ENCODE results near the gene CDH2. TPM values are rescaled to one million over a fixed set of nuclear protein-coding genes. Genes with fewer than 3 reads are reported as not detected.

Gene CDH2
- polyA plus RNA-seq, 5 donors = 4.1 to 9.2 (median 6.8) TPM

DNA sequence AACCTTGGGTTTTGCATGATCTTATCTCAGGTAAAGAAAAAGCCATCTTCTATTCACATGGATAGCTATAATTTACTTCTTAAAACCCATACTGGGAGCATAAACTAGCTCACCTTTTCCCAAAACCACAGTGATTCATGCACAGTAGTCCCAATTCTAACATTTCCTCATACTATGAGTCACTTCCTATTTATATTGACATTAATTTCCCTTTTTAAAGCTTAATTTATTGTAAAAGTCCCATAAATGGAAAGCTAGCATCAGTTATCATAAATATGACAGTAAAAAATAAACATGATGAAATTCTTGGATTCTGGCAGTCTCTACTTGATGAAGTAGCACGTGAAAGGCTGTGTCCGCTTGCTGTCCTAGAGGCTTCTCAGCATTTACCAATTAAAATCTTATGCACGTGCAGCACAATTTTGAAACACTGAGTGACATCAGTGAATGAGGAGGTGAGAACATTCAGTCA is 180.1 kb downstream of the CDH2 start:
- peak in 1 of 2 donors; percentile 32 for DNase-seq

DNA sequence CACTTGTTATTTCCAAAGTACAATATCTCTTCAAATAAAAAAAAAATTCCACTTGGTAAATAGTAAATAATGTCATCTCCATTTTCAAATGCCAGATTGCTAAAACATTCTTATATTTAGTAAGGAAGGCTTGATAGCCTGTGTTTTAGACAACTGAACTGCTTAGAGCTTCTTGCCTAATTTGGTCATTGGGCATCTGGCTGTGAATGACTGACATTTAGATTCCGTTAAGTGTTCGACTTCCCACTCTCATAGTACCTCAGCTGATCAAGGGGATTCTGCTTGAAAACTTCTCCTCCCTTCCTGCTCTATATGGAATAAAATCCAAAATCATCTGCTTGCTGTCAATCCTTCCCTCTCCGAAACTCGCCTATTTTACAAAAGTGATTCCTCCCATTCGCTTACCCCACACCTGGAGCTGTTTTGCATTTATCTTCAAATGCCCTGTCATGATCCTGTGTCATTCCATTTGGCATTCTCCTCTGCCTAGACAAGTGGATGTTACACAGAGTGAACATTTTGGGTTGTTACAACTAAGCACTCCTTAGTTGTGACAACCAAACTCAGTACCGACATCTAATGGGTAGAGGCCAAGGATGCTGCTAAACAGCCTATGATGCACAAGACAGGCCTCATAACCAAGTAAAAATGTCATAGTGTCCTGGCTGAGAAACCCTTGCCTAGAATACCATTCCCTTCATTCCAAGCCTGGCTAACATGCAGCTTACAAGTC is 181.0 kb downstream of the CDH2 start:
- no peak for DNase-seq

DNA sequence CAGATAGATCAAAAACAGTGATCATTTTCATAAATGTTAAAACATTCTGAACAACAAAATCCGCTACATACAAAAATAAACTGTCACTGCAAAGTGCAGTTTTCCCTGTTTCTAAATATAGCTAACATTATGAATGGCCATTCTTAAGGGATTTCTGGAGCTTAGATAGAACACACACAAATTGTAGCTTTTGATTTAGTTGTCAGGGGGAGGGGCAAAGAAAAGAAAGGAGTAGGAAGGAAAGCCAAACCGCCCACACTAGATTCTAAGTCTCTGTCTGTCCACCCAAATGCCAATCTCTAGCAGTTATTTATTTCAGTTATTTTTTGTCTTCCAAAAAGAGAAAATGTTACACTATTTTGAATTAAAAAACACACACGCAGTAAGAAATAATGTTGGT is 182.4 kb downstream of the CDH2 start:
- no peak for DNase-seq

DNA sequence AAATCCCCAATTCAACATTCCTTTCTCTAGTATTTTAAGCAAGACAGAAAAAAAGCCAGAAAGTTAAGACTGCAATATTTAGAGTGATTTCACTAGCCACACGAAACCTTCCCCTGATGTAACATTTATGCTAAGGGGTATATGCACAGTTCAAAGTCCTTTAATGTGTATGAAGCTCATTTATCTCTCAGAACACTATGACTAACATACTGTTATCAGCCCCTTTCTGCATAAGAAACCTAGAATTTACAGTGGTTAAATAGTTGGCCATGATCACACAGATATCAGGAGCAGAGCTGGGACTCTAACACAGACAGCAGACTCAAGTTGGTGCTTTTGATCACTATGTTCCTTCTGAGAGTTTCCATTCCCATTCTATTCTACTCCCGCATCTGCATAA is 185.5 kb downstream of the CDH2 start:
- no peak for DNase-seq

DNA sequence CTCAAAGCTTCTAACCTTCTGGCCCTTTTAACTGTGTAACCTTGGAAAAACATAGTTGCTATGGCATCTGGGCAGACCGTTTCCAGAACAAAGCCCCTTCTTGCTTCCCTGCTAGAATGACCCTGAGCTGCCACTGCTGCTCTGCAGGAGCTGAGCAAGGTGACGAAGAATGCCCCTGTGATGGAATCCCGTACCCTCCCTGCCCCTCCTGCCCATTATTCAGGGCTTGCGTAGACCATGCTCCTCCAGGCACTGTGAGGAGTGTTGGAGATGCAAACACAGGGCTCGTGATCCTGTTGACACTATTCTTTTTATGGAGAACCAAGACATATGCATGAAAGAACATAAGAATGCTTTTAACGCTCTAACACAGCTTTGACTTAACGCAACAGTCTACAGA is 191.1 kb downstream of the CDH2 start:
- no peak for DNase-seq

DNA sequence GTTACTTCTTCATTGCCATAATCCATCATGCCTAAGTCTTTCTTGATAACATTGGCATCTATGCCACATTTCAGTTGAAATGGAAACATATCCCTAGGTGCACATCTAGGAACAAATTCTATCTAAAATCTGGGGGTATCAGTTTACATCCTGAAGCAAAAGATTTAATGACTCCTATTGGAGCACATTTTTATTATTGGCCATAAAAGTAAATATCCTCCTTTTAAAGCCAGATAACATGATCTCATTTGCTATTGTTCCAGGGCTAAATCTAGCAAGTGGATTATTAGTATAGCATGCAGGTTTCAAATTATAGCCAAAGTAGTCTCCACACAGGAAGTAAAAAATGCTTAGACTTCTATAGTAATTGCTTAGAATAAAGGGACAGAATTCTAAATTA is 193.2 kb downstream of the CDH2 start:
- no peak for DNase-seq

DNA sequence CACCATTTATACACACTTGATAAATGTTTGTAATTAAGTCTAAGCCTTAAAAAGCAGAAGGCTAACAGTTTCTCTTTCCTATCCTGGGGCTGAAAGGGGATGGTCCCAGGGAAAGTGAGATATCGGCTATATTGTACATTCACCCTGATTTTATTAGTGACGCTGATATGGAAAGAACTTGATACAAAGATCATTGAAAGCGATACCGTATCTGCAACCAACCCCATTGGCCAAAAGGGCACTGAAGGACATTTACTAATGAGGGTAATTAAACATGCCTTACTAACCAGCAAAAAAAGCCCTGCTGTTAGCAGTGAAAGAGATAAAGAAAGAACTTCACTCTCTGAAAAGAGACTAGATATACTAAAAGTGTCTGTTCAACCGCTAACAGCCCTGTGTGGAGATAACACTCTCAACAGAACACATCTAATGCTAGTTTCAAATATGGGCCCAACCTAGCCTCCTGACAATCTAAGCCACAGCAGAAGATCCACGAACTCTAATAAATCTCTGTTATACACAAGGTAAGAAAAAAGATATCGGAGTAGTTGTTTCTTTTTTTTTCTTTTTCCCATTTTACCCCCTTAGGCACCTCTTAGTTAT is 200.0 kb downstream of the CDH2 start:
- no peak for DNase-seq

DNA sequence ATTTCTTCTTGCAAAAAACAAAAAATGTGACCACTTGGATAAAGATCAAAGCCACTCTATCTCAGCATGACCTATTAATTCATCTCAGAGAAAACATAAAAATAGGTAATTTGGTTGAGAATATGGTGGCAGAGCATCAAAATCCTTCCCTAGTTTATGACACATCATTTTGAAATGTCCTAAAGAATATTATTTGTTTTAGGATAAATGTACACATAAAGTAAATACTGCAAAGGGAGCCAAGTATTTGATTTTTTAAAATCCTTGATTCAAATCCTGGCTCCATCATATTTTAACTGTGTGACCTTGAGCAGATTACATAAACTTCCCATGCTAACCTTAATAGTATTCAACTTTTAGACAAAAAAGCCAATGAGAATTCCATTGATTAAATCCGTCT is 206.6 kb downstream of the CDH2 start:
- DNase-seq = no peak

DNA sequence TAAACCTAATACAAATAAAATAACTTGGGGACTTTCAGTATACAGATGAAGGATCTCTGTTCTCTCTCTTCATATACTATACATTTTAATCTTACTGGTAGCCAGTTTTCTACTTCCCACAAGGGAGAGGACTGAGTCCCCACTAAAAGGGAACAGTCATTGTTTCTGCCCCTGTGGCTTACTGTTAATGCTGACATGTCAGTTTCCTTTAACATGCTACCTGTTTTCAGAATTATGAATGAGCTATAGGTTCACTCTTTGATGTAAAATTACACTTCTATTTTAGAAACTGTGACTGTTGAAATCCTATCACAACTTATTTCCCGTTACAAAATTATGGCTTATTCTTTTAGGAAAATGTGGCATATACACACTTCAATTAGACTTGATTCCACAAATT is 207.7 kb downstream of the CDH2 start:
- no peak for DNase-seq

DNA sequence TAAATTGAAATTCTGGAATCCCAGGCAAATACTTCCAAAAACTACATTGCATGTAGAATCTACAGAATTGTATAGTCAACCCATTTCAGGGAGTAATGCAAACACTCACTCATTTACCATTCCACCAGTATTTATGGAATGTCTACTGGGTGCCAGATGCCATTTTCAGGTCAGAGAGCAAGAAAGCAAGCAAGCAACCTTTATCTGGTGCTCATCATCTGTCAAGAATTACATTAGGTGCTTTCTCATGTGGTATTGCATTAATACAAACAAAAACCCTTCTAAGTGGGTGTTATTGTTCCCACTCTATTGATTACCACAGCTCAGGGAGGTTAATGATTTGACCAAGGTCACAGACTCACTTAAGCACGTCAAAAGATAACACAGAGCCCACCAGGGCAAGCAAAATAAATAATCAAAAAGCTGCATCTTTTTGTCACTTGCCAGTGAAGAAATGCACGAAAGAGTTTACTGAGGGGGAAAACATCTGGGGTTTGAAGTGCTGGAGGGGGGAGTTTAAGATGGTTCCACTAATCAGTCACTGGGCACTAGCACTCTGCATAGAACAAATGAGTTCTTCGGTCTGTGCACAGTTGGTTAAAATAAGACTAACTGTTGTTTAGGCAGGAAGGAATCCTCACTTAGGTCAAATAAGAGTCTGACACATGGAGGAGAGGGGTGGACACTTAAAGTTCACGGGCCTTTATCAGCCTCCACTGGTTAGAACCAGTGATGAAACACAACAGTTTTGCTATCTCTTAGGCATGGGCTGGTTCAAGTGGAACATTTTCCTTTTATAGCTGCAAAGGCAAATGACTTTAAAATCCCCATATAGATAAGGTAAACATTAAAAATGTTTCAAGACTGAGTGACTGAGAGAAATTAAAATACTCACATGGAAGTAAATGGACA is 208.8 kb downstream of the CDH2 start:
- no peak for DNase-seq

DNA sequence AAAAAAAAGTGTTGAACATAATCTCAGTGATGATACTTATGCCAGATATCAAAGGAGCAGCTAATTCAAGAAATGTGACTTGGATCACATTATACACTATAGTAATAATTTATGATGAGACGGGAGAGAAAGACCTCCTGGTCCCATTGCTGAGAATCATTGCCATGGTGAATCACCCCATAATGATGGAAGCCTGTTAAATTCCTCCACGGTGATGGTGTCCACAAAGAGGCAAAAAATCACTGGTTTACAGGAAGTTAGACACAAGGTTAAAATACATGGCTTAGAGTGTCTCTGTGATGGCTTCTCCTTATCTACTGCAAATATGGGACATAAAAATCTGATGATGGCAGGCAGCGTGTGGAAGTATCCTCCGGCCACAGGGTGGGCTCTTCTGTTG is 210.0 kb downstream of the CDH2 start:
- no peak for DNase-seq

DNA sequence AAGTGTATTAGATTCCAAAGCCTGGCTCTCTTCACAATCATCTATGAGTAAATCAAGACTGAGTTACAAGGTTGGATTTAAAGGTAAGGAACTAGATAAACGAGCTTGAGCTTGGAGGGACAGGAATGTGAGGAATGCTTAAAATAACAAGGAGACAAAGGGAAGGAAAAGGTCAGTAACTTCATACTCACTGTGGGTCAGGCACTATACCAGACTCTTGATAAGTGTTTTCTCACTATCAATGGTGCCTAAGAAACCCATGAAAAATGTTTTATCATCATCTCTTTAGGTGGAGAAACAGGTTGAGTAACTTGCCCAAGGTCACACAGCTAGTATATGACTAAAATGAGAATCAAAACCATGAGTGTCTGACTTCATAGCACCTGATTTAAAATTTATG is 212.1 kb downstream of the CDH2 start:
- DNase-seq = no peak

DNA sequence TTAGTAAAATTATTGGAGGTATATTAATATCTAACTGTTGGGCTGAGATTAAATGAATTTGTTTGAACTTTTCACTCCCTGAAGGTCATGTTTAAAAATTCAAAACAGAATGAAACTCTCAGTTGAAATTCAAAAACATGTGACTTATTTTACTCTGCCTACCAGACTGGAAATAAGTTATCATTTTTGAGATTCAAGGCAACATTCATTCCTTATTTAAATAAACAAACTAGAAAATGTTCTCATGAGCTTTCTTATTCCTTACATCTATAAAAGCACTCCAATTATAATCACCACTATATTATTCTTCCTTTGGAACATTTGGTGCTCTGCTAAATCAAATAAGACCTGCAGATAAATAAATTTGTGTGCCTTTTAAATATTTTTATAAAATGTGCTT is 217.8 kb downstream of the CDH2 start:
- no peak for DNase-seq

DNA sequence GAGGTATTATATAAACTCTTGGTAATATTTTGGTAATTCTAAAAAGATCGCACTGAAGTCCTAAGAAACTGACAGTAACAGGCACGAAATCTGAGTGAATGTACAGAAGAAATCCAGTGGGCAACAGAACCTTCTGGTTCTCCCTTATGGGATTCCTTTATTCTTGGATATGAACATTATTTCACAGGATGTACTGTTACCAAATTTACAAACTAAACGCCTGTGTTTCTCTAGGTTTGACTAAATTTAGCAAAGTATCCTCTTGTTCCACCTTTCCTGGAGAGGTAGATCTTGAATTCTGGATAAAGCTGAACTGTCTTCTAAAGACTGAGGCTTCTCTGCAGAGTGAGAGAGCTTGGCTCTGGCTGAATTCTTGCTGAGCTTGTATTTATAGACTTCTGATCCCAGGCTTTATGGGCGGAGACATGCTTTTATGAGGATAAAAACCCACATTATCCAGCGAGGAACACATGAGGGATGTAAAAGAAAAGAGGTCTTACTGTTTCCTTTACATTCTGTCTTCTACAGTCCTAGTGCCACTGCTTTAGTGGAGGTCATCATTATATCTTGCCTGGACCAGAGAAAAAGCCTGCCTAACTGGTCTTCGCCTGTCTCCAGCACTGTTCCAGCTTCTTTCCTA is 220.8 kb downstream of the CDH2 start:
- DNase-seq = no peak

DNA sequence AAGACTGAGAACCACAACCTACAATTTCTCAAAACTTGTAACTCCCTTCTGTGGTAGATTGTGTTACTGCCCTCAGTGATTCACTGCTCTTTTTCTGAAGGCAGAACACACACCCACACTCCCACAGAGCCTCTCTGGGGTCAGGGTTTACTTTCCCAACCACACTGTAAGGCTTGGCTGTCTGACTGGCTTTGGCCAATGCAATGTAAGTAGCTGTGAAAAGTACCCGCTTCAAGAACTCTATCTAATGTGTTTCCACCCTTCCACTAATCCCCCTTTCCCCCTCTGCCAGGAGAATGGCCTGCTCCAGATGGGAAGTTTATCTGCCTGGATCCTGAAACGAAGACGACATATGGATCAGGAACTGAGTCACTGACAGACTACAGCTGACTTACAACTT is 222.7 kb downstream of the CDH2 start:
- DNase-seq = peak; percentile 6 to 10

DNA sequence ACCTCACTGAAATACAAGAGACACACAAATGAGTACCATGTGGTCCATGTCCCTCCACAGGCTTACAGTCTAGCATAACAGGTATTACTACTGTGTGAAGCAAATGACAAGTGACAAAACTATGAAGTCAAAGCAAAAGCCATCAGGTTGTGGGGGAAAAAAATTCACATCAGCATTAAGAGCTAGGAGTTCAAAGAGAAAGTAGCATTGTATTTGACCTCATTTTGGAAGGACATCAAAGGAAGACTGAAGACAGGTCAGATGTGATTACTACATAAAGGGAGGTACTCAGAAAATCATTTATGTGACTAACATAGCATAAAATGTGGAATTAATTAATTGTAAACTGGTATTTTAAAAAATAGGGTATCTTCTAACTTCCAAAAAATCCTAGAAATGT is 224.2 kb downstream of the CDH2 start:
- DNase-seq = no peak

DNA sequence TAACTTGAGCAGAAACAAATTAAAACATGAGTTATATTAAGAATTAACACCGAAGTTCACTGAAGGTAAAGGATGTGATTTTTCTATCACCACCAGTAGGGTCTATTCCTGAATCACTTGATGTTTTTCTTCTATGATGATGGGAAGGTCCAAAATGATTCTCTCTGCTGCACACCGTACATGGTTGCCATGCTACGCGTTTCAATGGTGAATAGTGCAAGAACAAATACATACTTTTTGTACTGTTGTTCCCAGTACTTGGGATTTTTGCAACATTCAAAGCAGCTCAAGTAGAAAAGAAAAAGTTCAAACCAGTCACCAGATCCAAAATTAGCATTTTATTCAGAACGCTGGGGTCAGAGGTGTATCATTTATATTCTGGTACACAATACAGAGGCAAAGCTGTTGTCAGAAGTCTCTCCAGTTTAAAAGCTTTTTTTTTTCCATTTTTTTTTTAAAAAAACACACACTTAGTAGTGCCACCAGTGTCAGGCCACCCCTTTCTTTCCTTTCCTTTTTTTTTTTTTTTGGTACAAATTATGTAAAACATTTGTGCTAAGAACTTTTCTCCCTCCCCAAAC is 226.2 kb downstream of the CDH2 start:
- no peak for DNase-seq

DNA sequence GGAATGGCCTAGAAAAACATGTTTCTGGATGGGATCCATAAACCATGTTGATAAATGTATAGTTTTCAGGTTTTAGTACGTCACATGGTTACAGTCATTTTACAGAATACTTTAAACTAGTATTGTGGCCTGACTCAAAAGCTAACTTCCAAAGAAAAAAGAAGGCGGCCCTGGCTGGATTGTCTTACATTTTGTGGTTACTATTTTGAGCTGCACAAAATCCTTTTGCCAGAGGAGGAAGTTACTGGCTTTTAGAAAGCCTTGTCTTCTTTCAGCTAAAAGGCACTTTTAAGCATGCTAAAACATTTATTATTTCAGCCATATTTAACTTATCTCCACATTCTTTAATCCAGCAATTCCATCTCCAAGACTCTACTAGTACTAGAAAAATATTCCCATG is 227.9 kb downstream of the CDH2 start:
- no peak for DNase-seq

DNA sequence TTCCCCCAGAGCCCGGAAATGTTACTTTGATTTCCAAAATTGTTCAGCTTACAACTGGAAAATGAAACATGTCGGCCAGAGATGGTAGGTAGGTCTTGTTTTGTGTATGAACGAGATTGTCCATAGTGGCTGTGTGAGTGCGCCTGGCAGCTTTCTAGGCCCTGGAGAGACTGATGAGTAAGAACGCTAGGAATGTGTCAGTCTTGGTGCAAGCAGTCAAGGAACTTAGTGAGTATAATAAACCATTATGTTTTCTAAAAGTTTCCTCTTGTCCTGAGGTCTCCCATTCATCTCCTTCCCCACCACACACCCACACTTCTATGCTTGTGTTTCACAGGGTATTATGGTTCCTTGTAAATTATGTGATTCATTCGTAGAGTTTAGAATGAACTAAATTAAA is 234.2 kb downstream of the CDH2 start:
- no peak for DNase-seq

DNA sequence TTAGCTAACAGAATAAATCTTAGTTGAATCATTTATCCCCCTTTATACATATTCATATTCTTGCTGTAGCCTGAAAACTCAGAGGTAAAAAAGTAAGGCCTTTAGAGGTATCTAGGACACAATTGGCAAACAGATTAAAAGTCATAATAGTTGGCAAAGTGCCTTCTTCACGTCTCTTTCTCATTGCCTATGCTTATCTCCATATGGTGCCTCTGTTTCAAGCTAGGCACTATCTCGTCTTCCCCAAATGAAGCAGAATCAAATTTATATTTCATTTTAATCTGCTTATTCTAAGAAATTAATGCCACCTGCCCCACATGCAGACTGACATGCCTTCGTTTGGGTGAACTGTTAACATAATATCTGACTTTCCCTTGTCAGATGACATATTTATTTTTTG is 245.4 kb downstream of the CDH2 start:
- DNase-seq = no peak

DNA sequence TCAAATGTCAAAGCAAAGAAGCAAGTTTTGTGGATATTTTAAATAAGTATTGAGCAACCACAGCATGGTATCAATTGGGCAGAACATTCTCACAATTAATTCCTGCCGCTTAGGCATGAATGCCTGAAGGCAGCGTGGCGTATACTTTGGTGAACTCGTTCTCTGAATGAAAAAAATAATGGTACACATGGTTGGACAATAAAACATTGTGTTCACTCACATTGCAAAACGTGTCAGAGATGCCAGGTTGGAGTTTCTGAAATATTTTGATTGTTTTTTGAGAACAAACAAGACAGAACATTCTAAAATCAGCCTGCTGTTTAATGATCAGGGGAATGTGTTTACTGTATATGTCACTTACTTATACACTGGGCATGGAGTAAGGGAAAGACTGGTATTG is 254.2 kb downstream of the CDH2 start:
- DNase-seq = no peak
